ENCODE data around the gene SIDT2. TPM values are rescaled to one million over a fixed set of nuclear protein-coding genes. Genes with fewer than 3 reads are reported as not detected.

The SIDT2 gene
- polyA plus RNA-seq, 1 experiment = 71.3 TPM

- ChIA-PET POLR2A (no interaction called here), CTCF (interaction anchor here (3.6 to 4.1 kb wide), 2 partner anchors 49 to 54 kb away, joined by 19 to 44 read pairs; partner anchors contain the start of genes PCSK7 and RNF214)
- TF ChIP-seq CTCF (IDR thresholded peaks at IDR 0.05; ENCODE audit: insufficient read depth, low read depth, low read length) = no peak
- peaks cover 6% of the 10 kb centered on the region for H3K36me3 ChIP-seq (ENCODE audit: control insufficient read depth, insufficient read depth, low read length)
- H3K27me3 ChIP-seq (ENCODE audit: control insufficient read depth, insufficient read depth, low read length) = no peaks in the 10 kb centered on the region
- DNase-seq (ENCODE audit: low read depth) = no peak
- no peak overlapping the region for H3K4me3 ChIP-seq (ENCODE audit: low read depth, low read length)
Measured at GRCh38 chr11:117177534-117178209, 871 bp upstream of the SIDT2 start.

GRCh38 chr11:117179048-117179999 is 781 bp downstream of the SIDT2 start:
- no peak for DNase-seq (ENCODE audit: low read depth)
- POLR2A ChIA-PET = interaction anchor here (0.6 to 0.9 kb wide), 3 partner anchors 18 to 43 kb away, joined by 3 to 6 read pairs (median 4); no protein-coding TSS in a partner anchor
- Histone ChIP-seq H3K4me3 (ENCODE audit: low read depth, low read length) (peak overlapping the region; percentile 71), H3K27me3 (ENCODE audit: control insufficient read depth, insufficient read depth, low read length) (no peaks in the 10 kb centered on the region), H3K36me3 (ENCODE audit: control insufficient read depth, insufficient read depth, low read length) (peaks cover 9% of the 10 kb centered on the region)
- CTCF ChIA-PET = interaction anchor here (0.6 to 4.1 kb wide), 7 partner anchors 7 to 80 kb away, joined by 4 to 44 read pairs (median 19); partner anchors contain the start of genes PCSK7 and RNF214
- TF ChIP-seq CTCF (IDR thresholded peaks at IDR 0.05; ENCODE audit: insufficient read depth, low read depth, low read length) = no peak

GRCh38 chr11:117180020-117180419 is 1.5 kb downstream of the SIDT2 start:
- ChIA-PET CTCF (interaction anchor here (1.0 to 4.1 kb wide), 8 partner anchors 8 to 74 kb away, joined by 3 to 44 read pairs (median 16); partner anchors contain the start of genes PCSK7 and RNF214), POLR2A (interaction anchor here (0.8 to 0.9 kb wide), 2 partner anchors 17 to 42 kb away, joined by 3 to 6 read pairs; no protein-coding TSS in a partner anchor)
- H3K4me3 ChIP-seq (ENCODE audit: low read depth, low read length) = peak overlapping the region; percentile 71
- DNase-seq (ENCODE audit: low read depth) = no peak
- H3K36me3 ChIP-seq (ENCODE audit: control insufficient read depth, insufficient read depth, low read length) = peaks cover 9% of the 10 kb centered on the region
- no peaks in the 10 kb centered on the region for H3K27me3 ChIP-seq (ENCODE audit: control insufficient read depth, insufficient read depth, low read length)
- TF ChIP-seq CTCF (IDR thresholded peaks at IDR 0.05; ENCODE audit: insufficient read depth, low read depth, low read length) = no peak

- no peak overlapping the region for H3K4me3 ChIP-seq (ENCODE audit: low read depth, low read length)
- H3K36me3 ChIP-seq (ENCODE audit: control insufficient read depth, insufficient read depth, low read length) = peaks cover 9% of the 10 kb centered on the region
- no peaks in the 10 kb centered on the region for H3K27me3 ChIP-seq (ENCODE audit: control insufficient read depth, insufficient read depth, low read length)
- ChIA-PET POLR2A (no interaction called here), CTCF (interaction anchor here (1.0 to 4.1 kb wide), 12 partner anchors 9 to 82 kb away, joined by 3 to 44 read pairs (median 12); partner anchors contain the start of genes PCSK7 and RNF214)
- peak; percentile 75 for TF ChIP-seq CTCF (IDR thresholded peaks at IDR 0.05; ENCODE audit: insufficient read depth, low read depth, low read length)
- no peak for DNase-seq (ENCODE audit: low read depth)
Measured at GRCh38 chr11:117180661-117181585, 2.4 kb downstream of the SIDT2 start.
